OCI-LY7 (cell line): Measurements from ENCODE around the gene EXOC4. TPM values are rescaled to one million over a fixed set of nuclear protein-coding genes. Genes with fewer than 3 reads are reported as not detected.

Experiments
- BruUV-seq: library from RNA; stranded (reverse); fragments of 400-500 nt; replicated peaks from 2 replicates; lab custom pipeline; 2021; lab: Mats Ljungman, UMichigan
- CTCF ChIA-PET: fragments of 300-600 bp; sonication (Branson Sonifier 250); formaldehyde crosslinking; loops from one replicate; lab custom pipeline; 2022; ENCODE audit warnings: antibody characterized with exemption; ENCODE audit not compliant: unreplicated experiment; lab: Charles Lee
- POLR2A ChIA-PET: fragments of 300-600 bp; sonication (Branson Sonifier 250); formaldehyde crosslinking; loops from one replicate; lab custom pipeline; 2022; ENCODE audit warnings: antibody characterized with exemption; lab: Charles Lee
- DNase-seq: peaks from one replicate; pipeline ENCODE4 v3.0.0-alpha.2; 2015; ENCODE audit warnings: low spot score
- H2AFZ ChIP-seq: fragments of 200-600 bp; sonication (generic), shearing (Covaris generic); 2 replicates; pipeline ENCODE4 v1.6.1; 2014; ENCODE audit warnings: mild to moderate bottlenecking, antibody characterized with exemption, low read length, moderate library complexity
- H3K27ac ChIP-seq: fragments of 200-600 bp; sonication (generic); 2 replicates; pipeline ENCODE4 v1.5.1; 2014; ENCODE audit warnings: mixed run types, low read depth, mild to moderate bottlenecking, moderate library complexity, low read length, inconsistent platforms; ENCODE audit not compliant: poor library complexity, severe bottlenecking
- H3K36me3 ChIP-seq: fragments of 200-600 bp; sonication (generic); 2 replicates; pipeline ENCODE4 v1.6.1; 2014; ENCODE audit warnings: mild to moderate bottlenecking, antibody characterized with exemption, low read length, moderate library complexity, mixed read lengths; ENCODE audit not compliant: insufficient read depth
- H3K4me1 ChIP-seq: fragments of 200-600 bp; sonication (generic); 2 replicates; pipeline ENCODE4 v1.5.1; 2014; ENCODE audit warnings: mild to moderate bottlenecking, low read length; ENCODE audit not compliant: insufficient read depth, poor library complexity, severe bottlenecking
- H3K4me2 ChIP-seq: fragments of 200-600 bp; sonication (generic); 2 replicates; pipeline ENCODE4 v1.6.1; 2014; ENCODE audit warnings: mild to moderate bottlenecking, low read length
- H3K4me3 ChIP-seq: fragments of 200-600 bp; sonication (generic); 2 replicates; pipeline ENCODE4 v1.5.1; 2014; ENCODE audit warnings: mild to moderate bottlenecking, low read depth, low read length; ENCODE audit not compliant: poor library complexity, severe bottlenecking
- H3K79me2 ChIP-seq: fragments of 200-600 bp; sonication (generic); 2 replicates; pipeline ENCODE4 v1.6.1; 2016; ENCODE audit warnings: low read depth, mild to moderate bottlenecking, low read length, moderate library complexity, mixed read lengths; ENCODE audit not compliant: insufficient read depth
- H3K9me2 ChIP-seq: fragments of 200-600 bp; sonication (generic); 2 replicates; pipeline ENCODE4 v1.6.1; 2016; ENCODE audit warnings: mild to moderate bottlenecking, low read length, mixed read lengths; ENCODE audit not compliant: insufficient read depth
- H3K9me3 ChIP-seq: fragments of 200-600 bp; sonication (generic); 2 replicates; pipeline ENCODE4 v1.6.1; 2014; ENCODE audit warnings: mild to moderate bottlenecking, mixed run types, low read length, mixed read lengths
- H4K20me1 ChIP-seq: fragments of 200-600 bp; sonication (generic); 2 replicates; pipeline ENCODE4 v1.6.1; 2014; ENCODE audit warnings: mild to moderate bottlenecking, antibody characterized with exemption, low read length, moderate library complexity, mixed read lengths; ENCODE audit not compliant: insufficient read depth
- EZH2phosphoT487 ChIP-seq: fragments of 200-600 bp; sonication (generic); IDR thresholded peaks from 2 replicates; pipeline ENCODE4 v1.6.1; 2018; ENCODE audit warnings: low read depth, borderline replicate concordance, mild to moderate bottlenecking, mixed run types, antibody characterized with exemption, low read length, moderate library complexity, mixed read lengths
- intact Hi-C: fragments of 100-400 bp; cut with micrococcal nuclease; formaldehyde crosslinking; loops from one replicate; pipeline ENCODE4 v1.10.0; 2022; ENCODE audit not compliant: unreplicated experiment
- total RNA-seq, 2 experiments: library from RNA; depleted of rRNA in 1 of 2; stranded (reverse); fragments of >200 nt in 1 of 2; shearing (Covaris generic) in 1 of 2; gene quantifications; 2 replicates each; pipeline ENCODE4 v1.2.3, GENCODE V29; 2014 to 2022
- TF ChIP-seq, protein P1 (sequence below): fragments of 200-600 bp; sonication (generic); conservative IDR thresholded peaks from 2 replicates; pipeline ENCODE4 v1.5.1; 2014; ENCODE audit warnings: mild to moderate bottlenecking, antibody characterized with exemption, low read length, moderate library complexity, mixed read lengths

The EXOC4 gene
- total RNA-seq, 2 experiments from 2014 or later: 75.1 to 93.2 TPM

DNA sequence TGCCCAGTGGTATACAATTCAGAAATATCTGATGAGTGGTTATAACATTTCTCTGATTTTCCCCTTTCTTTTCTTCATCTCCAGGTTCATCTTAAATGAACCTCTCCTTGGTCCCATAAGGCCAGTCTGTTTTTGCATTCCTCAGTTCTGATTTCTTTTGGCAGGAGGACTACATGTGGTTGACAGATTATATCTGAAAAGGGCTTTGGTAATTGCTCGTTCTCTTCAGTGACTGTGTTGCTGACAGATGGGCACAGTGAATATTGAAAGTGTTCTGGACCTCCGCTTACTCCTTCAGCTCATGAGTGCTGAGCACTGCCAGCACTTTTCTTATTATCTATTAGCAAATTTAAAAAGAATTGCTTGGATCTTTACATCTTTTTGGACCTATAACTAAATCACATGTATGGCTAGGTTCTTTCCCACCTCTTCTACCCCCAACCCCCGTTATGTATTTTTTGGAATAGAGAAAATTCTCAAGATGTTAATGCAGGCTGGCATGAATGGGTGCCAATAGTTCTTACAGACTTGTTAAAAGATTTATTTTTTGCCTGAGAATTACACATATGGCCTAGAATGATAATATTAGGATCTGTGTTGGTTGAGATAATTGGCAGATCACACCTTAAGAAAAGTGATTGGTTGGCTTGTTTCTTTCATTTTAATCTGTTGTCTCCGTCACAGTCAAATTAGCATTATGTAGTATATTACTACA is 323.0 kb downstream of the EXOC4 start:
- H2AFZ ChIP-seq: no peak overlapping the region
- ChIA-PET CTCF (no interaction called here), POLR2A (no interaction called here)
- DNase-seq: no peak
- no peaks in the 10 kb centered on the region for H3K9me3 ChIP-seq
- no peaks in the 10 kb centered on the region for H3K79me2 ChIP-seq
- no peaks in the 10 kb centered on the region for H3K36me3 ChIP-seq
- no TSS peak for BruUV-seq
- intact Hi-C loops: no loop called here
- no peak overlapping the region for H3K4me3 ChIP-seq
- no peaks in the 10 kb centered on the region for H4K20me1 ChIP-seq
- H3K4me2 ChIP-seq: no peak overlapping the region
- no peak for TF ChIP-seq EZH2phosphoT487
- TF ChIP-seq, protein P1, sequence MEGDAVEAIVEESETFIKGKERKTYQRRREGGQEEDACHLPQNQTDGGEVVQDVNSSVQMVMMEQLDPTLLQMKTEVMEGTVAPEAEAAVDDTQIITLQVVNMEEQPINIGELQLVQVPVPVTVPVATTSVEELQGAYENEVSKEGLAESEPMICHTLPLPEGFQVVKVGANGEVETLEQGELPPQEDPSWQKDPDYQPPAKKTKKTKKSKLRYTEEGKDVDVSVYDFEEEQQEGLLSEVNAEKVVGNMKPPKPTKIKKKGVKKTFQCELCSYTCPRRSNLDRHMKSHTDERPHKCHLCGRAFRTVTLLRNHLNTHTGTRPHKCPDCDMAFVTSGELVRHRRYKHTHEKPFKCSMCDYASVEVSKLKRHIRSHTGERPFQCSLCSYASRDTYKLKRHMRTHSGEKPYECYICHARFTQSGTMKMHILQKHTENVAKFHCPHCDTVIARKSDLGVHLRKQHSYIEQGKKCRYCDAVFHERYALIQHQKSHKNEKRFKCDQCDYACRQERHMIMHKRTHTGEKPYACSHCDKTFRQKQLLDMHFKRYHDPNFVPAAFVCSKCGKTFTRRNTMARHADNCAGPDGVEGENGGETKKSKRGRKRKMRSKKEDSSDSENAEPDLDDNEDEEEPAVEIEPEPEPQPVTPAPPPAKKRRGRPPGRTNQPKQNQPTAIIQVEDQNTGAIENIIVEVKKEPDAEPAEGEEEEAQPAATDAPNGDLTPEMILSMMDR: no peak
- no peak overlapping the region for H3K27ac ChIP-seq
- H3K9me2 ChIP-seq: 0 out of 2 replicates have a peak, but pooled peaks cover 4% of the 10 kb centered on the region
- no peaks in the 10 kb centered on the region for H3K4me1 ChIP-seq

DNA sequence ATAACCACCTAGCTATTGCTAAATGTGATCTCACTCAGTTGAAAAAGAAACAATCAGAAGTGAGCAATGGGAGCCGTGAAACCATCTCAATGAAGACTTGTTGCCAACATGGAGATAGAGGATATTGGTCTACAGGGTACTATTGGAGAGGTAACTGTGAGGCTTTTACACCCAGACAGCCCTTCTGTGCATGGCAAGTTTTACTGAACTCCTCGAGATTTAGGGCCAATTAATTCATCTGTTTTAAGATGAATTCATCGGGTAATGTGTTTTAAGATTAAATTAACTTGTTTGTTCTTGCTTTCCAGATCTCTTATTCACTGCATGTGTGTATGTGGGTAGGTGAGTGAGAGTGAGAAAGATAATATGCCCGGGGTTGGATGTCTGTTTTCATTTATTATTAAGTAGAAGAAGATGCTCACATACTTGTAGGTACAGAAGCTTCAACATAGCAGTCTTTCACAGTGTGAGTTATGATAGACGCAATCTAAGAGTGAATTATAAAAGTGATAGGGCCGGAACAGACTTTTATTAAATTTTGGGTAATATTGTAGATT is 323.8 kb downstream of the EXOC4 start:
- no peak overlapping the region for H2AFZ ChIP-seq
- H3K36me3 ChIP-seq: no peaks in the 10 kb centered on the region
- no peaks in the 10 kb centered on the region for H3K79me2 ChIP-seq
- no peak overlapping the region for H3K4me2 ChIP-seq
- H3K9me3 ChIP-seq: no peaks in the 10 kb centered on the region
- H3K27ac ChIP-seq: no peak overlapping the region
- no peak for DNase-seq
- no peak overlapping the region for H3K4me3 ChIP-seq
- POLR2A ChIA-PET: no interaction called here
- BruUV-seq: no TSS peak
- H4K20me1 ChIP-seq: no peaks in the 10 kb centered on the region
- TF ChIP-seq, protein P1: no peak
- TF ChIP-seq EZH2phosphoT487: no peak
- intact Hi-C loops: no loop called here
- no peaks in the 10 kb centered on the region for H3K4me1 ChIP-seq
- CTCF ChIA-PET: no interaction called here
- 0 out of 2 replicates have a peak, but pooled peaks cover 4% of the 10 kb centered on the region for H3K9me2 ChIP-seq
